Measurements from ENCODE around the gene ZSCAN23.

Gene ZSCAN23

DNA sequence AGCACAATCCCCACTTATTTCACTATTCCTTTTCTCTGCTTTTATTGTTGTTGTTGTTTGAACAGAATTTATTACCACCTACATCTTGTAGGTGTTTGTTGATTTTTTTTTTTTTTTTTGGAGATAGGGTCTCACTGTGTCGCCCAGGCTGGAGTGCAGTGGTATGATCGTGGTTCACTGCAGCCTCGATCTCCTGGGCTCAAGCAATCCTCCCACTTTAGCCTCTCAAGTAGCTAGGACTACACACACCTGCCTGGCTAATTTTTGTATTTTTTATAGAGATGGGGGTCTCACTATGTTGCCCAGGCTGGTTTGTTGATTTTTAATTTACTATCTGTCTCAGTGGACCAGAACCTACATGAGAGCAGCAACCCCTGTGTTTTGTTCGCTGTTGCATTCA, 47.4 kb downstream of the ZSCAN23 start:
- no peaks in the 10 kb centered on the region for H4K20me1 ChIP-seq
- no peak overlapping the region for H3K9ac ChIP-seq
- H3K4me2 ChIP-seq, result no peak overlapping the region
- H3K4me1 ChIP-seq, result peaks cover 0 to 15% (median 6%) of the 10 kb centered on the region in 10 experiments; a peak in 7 of 20 replicates
- no peak overlapping the region for H3K4me3 ChIP-seq
- H3K36me3 ChIP-seq, result peaks cover 10 to 22% (median 16%) of the 10 kb centered on the region in 11 experiments; a peak in 21 of 22 replicates
- no peak overlapping the region for H3K27ac ChIP-seq
- peaks cover 7 to 16% (median 12%) of the 10 kb centered on the region in 11 experiments; a peak in 21 of 22 replicates for H3K9me3 ChIP-seq (replicated peaks in 1 of 11)
- peaks cover 0 to 15% (median 9%) of the 10 kb centered on the region in 11 experiments; a peak in 12 of 22 replicates for H3K27me3 ChIP-seq
- no peak for TF ChIP-seq Cebpa-rat (IDR thresholded peaks at IDR 0.05)

GRCh38 chr6:28393912-28394662, 49.2 kb downstream of the ZSCAN23 start:
- TF ChIP-seq Cebpa-rat (IDR thresholded peaks at IDR 0.05), result no peak
- H3K27me3 ChIP-seq, result peaks cover 0 to 1% (median 0%) of the 10 kb centered on the region in 11 experiments; a peak in 2 of 22 replicates
- no peak overlapping the region for H3K4me2 ChIP-seq
- peaks cover 0 to 12% (median 6%) of the 10 kb centered on the region in 10 experiments; a peak in 8 of 20 replicates for H3K4me1 ChIP-seq
- H4K20me1 ChIP-seq, result no peaks in the 10 kb centered on the region
- H3K4me3 ChIP-seq, result no peak overlapping the region
- peaks cover 17 to 41% (median 30%) of the 10 kb centered on the region in 11 experiments; a peak in 21 of 22 replicates for H3K36me3 ChIP-seq
- H3K9me3 ChIP-seq (replicated peaks in 1 of 11), result peaks cover 0 to 11% (median under 1%) of the 10 kb centered on the region in 11 experiments; a peak in 12 of 22 replicates
- no peak overlapping the region for H3K27ac ChIP-seq
- no peak overlapping the region for H3K9ac ChIP-seq

- Histone ChIP-seq H3K9ac (no peak overlapping the region), H3K27me3 (no peaks in the 10 kb centered on the region), H3K27ac (no peak overlapping the region), H3K4me3 (no peak overlapping the region), H3K4me2 (no peak overlapping the region), H3K36me3 (peaks cover 17 to 47% (median 33%) of the 10 kb centered on the region in 11 experiments; a peak in 21 of 22 replicates), H3K4me1 (peaks cover 0 to 9% (median 0%) of the 10 kb centered on the region in 10 experiments; a peak in 1 of 20 replicates), H3K9me3 (replicated peaks in 1 of 11) (peaks cover 0 to 11% (median 0%) of the 10 kb centered on the region in 11 experiments; a peak in 3 of 22 replicates), H4K20me1 (no peaks in the 10 kb centered on the region)
- TF ChIP-seq Cebpa-rat (IDR thresholded peaks at IDR 0.05), result no peak
Observed at GRCh38 chr6:28390688-28391087, 52.6 kb downstream of the ZSCAN23 start.

- Histone ChIP-seq H3K4me3 (no peak overlapping the region), H3K4me1 (peaks cover 5 to 22% (median 15%) of the 10 kb centered on the region in 10 experiments; a peak in 16 of 20 replicates), H3K9me3 (replicated peaks in 1 of 11) (peaks cover 4 to 39% (median 25%) of the 10 kb centered on the region in 11 experiments; a peak in 21 of 22 replicates), H3K27ac (no peak overlapping the region), H3K4me2 (peak overlapping the region in 4 of 11 experiments; percentile 73 to 90 (median 81); a peak in 4 of 22 replicates), H3K36me3 (peaks cover 13 to 39% (median 30%) of the 10 kb centered on the region in 11 experiments), H3K27me3 (no peaks in the 10 kb centered on the region), H3K9ac (no peak overlapping the region), H4K20me1 (no peaks in the 10 kb centered on the region)
- no peak for TF ChIP-seq Cebpa-rat (IDR thresholded peaks at IDR 0.05)
Observed at GRCh38 chr6:28384143-28384533, 59.2 kb downstream of the ZSCAN23 start.

DNA sequence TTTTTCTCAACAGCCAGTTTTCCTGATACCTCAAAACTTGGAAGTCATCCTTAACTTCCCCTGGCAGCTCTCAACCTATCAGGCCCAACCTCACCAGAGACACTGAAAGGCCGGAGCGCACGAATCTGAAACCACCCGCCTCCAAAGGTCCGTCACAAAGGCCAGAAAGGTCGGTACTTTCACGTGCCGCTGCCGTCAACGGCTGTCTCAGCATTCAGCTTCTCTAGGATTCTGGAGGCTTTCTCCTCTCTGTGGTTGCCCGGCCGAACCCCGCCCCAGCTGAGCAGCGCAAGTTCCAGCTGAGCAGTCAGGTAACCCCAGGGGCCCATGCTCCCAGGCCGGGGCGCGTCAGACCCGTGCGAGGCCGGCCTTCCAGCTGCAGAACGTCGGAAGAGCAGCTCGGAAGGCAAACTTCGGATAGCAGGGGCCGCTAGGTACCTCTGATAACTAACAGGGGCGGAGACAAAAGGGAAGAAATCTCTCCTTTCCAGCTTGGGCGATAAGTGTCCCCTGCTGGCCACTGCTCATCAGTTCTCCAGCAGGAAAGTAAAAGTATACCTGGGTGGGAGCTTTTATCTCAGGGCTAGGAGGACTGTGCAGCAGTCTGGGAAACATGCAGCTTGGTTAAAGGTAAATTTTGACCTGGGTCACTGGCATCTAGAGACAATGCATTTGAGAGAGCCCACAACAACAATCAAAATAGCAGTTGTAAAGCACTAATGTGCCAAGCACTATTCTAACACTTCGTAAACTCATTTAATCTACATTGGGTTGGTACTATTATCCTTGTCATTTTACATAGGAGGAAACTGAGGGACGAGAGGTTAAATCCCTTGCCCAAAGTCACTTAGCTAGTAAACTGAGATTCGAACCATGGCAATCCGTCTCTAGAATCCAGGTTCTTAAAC, 59.8 kb downstream of the ZSCAN23 start:
- Histone ChIP-seq H3K9ac (peak overlapping the region; percentile 49 to 72 (median 66); a peak in 21 of 22 replicates), H3K36me3 (peaks cover 13 to 38% (median 34%) of the 10 kb centered on the region in 11 experiments), H3K27ac (peak overlapping the region in 10 of 11 experiments; percentile 44 to 69 (median 66); a peak in 20 of 22 replicates)

More for the DNA sequence above, 59.8 kb downstream of the ZSCAN23 start:
- Histone ChIP-seq H4K20me1 (no peaks in the 10 kb centered on the region), H3K4me2 (peak overlapping the region; percentile 65 to 90 (median 79)), H3K9me3 (replicated peaks in 1 of 11) (peaks cover 11 to 46% (median 32%) of the 10 kb centered on the region in 11 experiments; a peak in 21 of 22 replicates), H3K27me3 (no peaks in the 10 kb centered on the region), H3K4me3 (peak overlapping the region; percentile 50 to 71 (median 58)), H3K4me1 (peaks cover 5 to 20% (median 15%) of the 10 kb centered on the region in 10 experiments; a peak in 16 of 20 replicates)
- TF ChIP-seq Cebpa-rat (IDR thresholded peaks at IDR 0.05), result no peak

Data from BLaER1 treated with 17β-estradiol and CSF1 and Interleukin-3, amounts not matched to agents 10 nM and 100 nM (cell line).